GM12872 (cell line): ENCODE data around the gene PSG7.
A peak's percentile ranks its signal among the peaks of the same experiment; 100 is the strongest.
"Not testable (repeated sequence)": the region's sequence is repeated elsewhere in the genome, so short reads cannot be mapped to it uniquely, and the experiment has no call there.

Experiments used
- TF ChIP-seq, protein P1 (sequence below): IDR thresholded peaks from 3 replicates; pipeline ENCODE4 v1.5.1; 2011; ENCODE audit warnings: low read depth, mild to moderate bottlenecking, low read length, moderate library complexity; ENCODE audit not compliant: insufficient read depth

The PSG7 gene

DNA sequence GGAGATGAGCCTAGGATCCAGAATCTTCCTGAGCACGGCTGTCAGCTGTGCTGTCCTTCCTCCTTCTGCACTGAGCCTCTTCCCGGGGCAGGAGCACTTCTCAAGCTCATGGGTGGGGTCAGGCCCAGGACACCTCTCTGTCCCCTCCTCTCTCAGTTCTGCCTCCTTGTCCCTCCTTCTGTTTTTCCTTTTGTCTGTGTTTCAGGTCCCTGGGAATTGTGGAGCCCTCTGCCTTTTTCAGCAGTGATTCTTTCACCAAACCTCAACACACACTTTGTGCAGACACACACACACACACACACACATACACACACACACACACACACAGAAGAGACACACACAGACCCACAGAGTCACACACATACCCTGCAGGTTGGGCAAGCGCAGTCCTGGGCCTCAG is at the start of gene PSG7:
Gene PSG7, minus strand, starts transcription at position 101 of the 400 bp plus-strand sequence. CDS start 131 bp downstream, outside the sequence.
- TF ChIP-seq, protein P1, sequence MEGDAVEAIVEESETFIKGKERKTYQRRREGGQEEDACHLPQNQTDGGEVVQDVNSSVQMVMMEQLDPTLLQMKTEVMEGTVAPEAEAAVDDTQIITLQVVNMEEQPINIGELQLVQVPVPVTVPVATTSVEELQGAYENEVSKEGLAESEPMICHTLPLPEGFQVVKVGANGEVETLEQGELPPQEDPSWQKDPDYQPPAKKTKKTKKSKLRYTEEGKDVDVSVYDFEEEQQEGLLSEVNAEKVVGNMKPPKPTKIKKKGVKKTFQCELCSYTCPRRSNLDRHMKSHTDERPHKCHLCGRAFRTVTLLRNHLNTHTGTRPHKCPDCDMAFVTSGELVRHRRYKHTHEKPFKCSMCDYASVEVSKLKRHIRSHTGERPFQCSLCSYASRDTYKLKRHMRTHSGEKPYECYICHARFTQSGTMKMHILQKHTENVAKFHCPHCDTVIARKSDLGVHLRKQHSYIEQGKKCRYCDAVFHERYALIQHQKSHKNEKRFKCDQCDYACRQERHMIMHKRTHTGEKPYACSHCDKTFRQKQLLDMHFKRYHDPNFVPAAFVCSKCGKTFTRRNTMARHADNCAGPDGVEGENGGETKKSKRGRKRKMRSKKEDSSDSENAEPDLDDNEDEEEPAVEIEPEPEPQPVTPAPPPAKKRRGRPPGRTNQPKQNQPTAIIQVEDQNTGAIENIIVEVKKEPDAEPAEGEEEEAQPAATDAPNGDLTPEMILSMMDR = not testable (repeated sequence)

DNA sequence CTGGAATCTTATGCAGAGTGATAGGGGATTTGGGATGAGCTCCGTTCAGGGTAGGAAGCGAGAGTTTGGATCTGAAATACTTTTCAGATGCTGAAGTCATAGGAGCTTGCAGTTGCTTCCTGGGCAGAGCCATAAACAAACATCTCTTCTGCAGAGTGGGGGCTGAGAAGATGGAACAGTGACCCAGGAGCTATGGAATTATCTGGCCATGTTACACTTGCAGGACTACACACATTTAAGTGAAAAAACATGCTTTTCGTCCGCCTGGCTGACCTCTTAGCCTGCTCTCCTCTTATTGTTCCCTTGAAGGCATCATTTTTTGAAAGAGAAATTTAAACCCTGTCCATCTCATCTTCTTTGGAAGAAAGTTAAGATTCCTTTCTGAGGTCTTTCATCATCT is 48.6 kb upstream of the PSG7 start:
- TF ChIP-seq, protein P1 = no peak

DNA sequence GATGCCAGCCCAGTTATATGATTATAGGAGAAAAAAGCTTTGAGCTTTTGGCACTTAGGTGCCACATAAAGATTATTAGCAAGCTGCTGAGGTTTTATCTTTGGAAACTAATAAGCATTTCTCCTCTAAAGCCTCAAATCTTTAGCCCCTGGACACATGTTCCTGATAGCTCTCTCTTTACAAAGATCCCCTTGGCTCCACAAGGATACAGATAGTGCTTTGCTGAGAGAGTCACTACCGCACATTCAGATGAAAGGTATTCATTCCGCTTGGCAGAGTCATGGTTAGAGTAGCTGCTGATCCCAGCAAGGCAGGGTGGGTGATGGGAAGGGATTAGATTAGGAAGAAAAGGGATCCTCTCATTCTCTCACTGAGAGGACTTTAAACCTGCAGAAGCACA is 28.2 kb upstream of the PSG7 start:
- TF ChIP-seq, protein P1 = no peak

DNA sequence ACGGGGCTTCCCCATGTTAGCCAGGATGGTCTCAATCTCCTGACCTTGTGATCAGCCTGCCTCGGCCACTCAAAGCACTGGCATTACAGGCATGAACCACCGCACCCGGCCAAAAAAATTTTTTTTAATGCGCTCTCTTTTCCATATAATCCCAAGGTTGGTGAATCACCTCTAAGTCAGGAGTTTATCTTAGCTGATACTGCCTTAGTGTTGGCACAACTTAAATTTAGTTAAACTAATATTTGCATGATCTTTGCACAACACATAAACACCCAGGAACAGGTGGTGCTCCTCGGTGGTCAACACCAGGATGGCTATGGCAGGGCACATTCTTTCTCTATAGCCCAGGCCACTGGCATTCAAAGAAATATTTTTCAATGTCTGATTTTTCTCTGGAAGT is 24.1 kb upstream of the PSG7 start:
- TF ChIP-seq, protein P1 = no peak

DNA sequence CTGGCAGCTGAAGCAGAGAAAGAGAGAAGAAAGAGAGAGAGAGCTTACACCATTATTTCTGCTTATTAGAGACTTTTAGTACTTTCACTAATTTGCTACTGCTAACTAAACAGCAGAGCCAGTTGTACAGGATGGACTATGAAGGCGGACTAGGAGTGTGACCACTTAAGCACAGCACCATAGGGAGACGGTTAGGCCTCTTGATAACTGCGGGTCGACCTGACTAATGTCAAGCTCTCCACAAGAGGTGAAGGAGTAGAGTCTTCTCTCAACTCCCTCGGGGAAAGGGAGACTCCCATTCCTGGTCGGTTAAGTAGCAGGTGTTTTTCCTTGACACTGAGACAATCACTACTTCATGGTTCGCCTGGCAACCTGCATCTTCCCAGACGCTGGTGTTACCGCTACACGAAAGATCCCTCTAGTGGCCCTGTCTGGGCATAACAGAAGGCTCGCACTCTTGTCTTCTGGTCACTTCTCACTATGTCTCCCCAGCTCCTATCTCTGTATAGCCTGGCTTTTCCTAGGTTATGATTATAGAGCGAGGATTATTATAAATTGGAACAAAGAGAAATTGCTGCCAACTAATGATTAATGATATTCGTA is 5.3 kb upstream of the PSG7 start:
- TF ChIP-seq, protein P1 = peak; percentile 60

DNA sequence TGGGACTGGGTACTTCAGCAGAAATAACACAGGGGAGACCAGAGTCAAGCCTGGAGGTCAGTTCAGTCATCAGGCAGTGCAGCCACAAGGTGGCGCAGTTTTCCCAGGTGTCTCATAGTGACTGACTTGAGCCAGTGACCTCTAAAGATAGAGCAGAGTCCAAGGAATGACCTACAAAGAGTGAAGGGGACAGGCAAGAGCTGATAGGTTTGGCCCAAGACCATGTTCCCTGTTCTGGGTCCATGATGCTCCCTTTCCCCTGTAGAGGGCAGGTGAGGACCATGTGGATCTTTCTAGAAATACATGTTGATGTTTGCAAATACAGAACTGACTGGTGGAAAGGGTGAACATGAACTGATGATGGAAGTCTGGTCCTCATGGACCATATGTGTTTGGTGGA is 6.8 kb downstream of the PSG7 start:
- TF ChIP-seq, protein P1 = peak; percentile 26; the same call in 1 of the 3 replicates

DNA sequence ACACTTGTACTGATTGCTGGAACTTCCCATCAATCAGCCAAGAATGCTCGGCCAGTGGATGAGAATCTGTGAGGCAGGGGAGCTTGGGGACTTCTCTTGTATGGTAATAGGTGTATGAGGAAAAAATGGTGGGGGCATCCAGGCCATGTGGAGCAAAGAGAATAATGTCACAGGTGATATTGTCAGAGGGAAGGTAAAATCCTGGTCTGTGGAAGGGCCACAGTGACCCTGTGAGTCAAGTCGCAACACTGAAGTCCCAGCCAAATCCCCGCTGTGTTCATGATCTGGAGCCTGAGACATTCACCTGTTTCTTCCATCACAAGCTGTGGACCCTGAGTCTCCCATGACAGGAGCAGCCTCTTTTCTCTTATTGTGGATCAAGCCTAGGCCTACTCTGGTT is 8.1 kb downstream of the PSG7 start:
- TF ChIP-seq, protein P1 = no peak
